ENCODE data around the gene CLCN4.
A peak's percentile ranks its signal among the peaks of the same experiment; 100 is the strongest.

The CLCN4 gene

DNA sequence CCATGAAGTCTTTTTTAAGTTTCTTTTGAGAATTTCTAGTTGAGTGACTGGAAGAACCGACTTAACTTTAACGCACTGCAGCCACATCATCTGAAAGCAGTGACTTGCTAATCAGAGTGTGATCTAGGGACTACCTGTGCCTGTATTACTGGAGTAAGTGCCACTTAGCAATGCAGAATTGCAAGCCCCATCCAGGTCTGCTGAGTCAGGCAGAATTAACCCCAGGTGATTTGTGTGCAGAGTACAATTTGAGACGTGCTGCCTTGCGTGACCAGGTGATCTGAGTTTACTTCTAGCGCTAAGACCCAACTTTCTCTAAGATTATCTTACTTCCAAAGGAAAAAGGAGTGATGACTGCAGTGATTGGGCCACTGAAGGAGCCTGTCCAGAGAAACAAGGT, 85.3 kb downstream of the CLCN4 start:
- Histone ChIP-seq H3K9ac (ENCODE audit: low read length) (no peak overlapping the region), H3K36me3 (ENCODE audit: control insufficient read depth, insufficient read depth, low read length) (no peaks in the 10 kb centered on the region), H3K27me3 (ENCODE audit: control insufficient read depth, insufficient read depth, low read length) (no peaks in the 10 kb centered on the region), H3K4me1 (ENCODE audit: control insufficient read depth, insufficient read depth, low read length) (peaks cover 2% of the 10 kb centered on the region), H3K27ac (ENCODE audit: low read depth, low read length) (peak overlapping the region; percentile 72), H3K4me3 (ENCODE audit: low read length) (no peak overlapping the region)

DNA sequence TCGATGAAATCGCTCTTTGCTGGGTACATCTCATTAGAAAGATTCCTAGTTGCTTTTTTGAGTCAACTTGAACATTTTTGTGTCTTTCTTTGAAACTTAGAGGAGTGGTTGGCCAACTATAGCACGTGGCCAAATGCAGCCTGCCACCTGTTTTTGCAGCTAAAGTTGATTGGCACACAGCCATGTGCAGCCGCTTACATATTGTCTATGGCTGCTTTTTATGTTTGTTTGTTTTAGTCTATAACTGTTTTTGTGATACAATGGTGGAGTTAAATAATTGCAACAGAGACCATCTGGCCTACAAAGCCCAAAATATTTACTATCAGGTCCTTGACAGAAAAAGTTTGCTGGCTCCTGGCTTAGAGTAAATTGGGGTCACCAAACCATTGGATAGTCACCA, 86.3 kb downstream of the CLCN4 start:
- Histone ChIP-seq H3K27me3 (ENCODE audit: control insufficient read depth, insufficient read depth, low read length) (no peaks in the 10 kb centered on the region), H3K9ac (ENCODE audit: low read length) (no peak overlapping the region), H3K27ac (ENCODE audit: low read depth, low read length) (no peak overlapping the region), H3K4me3 (ENCODE audit: low read length) (no peak overlapping the region), H3K36me3 (ENCODE audit: control insufficient read depth, insufficient read depth, low read length) (no peaks in the 10 kb centered on the region), H3K4me1 (ENCODE audit: control insufficient read depth, insufficient read depth, low read length) (peaks cover 2% of the 10 kb centered on the region)

DNA sequence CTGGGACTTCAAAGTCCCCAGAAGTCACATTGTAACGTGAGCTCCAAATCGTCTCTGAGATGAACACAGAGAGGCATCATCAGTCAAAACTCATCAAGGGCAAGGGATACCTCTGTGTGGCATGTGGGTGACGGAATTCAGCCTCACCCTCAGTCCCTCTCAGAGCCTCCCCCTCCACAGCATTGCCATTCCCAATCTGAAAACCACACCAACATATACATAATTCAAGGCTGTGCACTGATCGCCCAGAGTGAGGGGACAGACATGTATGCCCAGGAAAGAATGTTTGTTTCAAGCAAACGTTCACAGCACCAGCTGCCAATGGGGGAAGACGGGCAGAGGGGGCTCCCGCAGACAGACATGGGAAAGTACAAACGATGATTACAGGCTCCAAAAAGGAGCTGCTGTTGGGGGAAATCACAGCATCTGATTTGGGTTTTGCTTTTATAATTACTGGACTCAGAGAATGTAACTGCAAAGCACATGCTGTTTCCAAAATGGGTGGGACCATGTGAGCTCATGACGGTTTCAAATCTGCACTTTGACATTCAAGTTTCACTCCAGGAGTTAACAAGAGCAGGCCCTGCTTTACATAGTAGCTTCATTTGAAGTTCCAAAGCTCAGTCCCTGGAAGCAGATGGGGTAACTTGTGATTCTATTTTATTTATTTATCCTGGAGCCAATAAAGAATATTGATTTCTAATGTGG, 88.3 kb downstream of the CLCN4 start:
- Histone ChIP-seq H3K9ac (ENCODE audit: low read length) (no peak overlapping the region), H3K36me3 (ENCODE audit: control insufficient read depth, insufficient read depth, low read length) (no peaks in the 10 kb centered on the region), H3K27me3 (ENCODE audit: control insufficient read depth, insufficient read depth, low read length) (no peaks in the 10 kb centered on the region), H3K27ac (ENCODE audit: low read depth, low read length) (no peak overlapping the region), H3K4me3 (ENCODE audit: low read length) (no peak overlapping the region), H3K4me1 (ENCODE audit: control insufficient read depth, insufficient read depth, low read length) (peaks cover 2% of the 10 kb centered on the region)

DNA sequence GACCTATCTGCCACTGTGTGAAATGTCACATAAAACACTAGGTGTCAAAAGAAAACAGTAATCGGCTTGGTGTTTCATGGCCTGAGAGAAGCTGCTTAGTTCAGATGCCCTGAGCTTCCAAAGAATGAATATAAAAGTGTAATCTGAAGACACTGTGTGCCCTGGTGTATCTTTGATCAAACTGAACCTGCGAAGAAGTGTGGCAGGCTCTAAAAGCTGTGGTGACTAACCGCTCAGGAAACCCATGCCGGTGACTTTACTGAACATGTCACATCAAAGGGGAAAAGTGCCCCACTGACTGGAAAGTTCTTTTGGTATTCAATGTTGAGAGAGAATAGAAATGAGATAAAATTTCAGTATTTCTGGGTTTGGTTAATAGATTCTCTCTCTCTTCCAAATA, 89.1 kb downstream of the CLCN4 start:
- H3K27me3 ChIP-seq (ENCODE audit: control insufficient read depth, insufficient read depth, low read length), result no peaks in the 10 kb centered on the region
- H3K27ac ChIP-seq (ENCODE audit: low read depth, low read length), result no peak overlapping the region
- no peaks in the 10 kb centered on the region for H3K4me1 ChIP-seq (ENCODE audit: control insufficient read depth, insufficient read depth, low read length)
- no peak overlapping the region for H3K9ac ChIP-seq (ENCODE audit: low read length)
- no peaks in the 10 kb centered on the region for H3K36me3 ChIP-seq (ENCODE audit: control insufficient read depth, insufficient read depth, low read length)
- H3K4me3 ChIP-seq (ENCODE audit: low read length), result no peak overlapping the region

DNA sequence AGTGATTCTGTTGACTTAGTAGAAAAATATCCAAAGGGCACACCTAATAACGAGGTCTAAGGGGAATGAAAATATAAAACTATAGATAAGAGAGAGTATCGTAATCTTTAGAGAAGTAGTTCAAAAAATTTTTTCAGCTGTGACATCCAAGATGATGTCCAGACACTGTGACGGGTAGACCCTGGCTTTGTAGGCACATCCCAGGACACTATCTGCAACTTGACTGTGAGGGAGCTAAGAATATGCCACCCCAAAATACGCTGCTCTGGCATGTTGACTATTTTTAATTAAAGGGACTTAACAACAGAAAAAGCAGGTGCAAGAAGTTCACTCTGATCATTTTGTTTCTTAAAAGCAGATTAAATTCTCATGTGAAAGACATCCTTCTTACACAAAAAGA, 89.5 kb downstream of the CLCN4 start:
- Histone ChIP-seq H3K27me3 (ENCODE audit: control insufficient read depth, insufficient read depth, low read length) (no peaks in the 10 kb centered on the region), H3K4me3 (ENCODE audit: low read length) (no peak overlapping the region), H3K9ac (ENCODE audit: low read length) (no peak overlapping the region), H3K36me3 (ENCODE audit: control insufficient read depth, insufficient read depth, low read length) (no peaks in the 10 kb centered on the region), H3K4me1 (ENCODE audit: control insufficient read depth, insufficient read depth, low read length) (no peaks in the 10 kb centered on the region), H3K27ac (ENCODE audit: low read depth, low read length) (no peak overlapping the region)

DNA sequence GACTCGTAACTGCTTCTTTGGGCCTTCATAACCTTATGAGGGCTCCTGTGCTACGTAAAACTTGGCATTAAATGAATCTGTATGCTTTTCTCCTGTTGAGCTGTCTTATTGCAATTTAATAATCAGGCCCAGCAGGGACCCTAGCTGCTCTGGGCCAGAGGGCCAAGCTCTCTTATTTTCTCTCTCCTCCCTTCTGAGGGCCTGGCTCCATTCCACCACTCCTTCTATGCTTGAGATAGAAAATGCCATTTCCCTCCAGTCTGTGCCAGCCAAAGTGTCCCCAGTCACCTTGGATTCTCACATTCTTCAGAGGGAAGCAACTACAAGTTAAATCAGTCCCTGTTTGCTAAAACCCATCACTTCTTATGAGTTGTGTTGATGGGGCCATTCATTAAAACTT, 90.1 kb downstream of the CLCN4 start:
- Histone ChIP-seq H3K4me3 (ENCODE audit: low read length) (no peak overlapping the region), H3K27me3 (ENCODE audit: control insufficient read depth, insufficient read depth, low read length) (no peaks in the 10 kb centered on the region), H3K9ac (ENCODE audit: low read length) (no peak overlapping the region), H3K4me1 (ENCODE audit: control insufficient read depth, insufficient read depth, low read length) (no peaks in the 10 kb centered on the region), H3K27ac (ENCODE audit: low read depth, low read length) (no peak overlapping the region), H3K36me3 (ENCODE audit: control insufficient read depth, insufficient read depth, low read length) (no peaks in the 10 kb centered on the region)

DNA sequence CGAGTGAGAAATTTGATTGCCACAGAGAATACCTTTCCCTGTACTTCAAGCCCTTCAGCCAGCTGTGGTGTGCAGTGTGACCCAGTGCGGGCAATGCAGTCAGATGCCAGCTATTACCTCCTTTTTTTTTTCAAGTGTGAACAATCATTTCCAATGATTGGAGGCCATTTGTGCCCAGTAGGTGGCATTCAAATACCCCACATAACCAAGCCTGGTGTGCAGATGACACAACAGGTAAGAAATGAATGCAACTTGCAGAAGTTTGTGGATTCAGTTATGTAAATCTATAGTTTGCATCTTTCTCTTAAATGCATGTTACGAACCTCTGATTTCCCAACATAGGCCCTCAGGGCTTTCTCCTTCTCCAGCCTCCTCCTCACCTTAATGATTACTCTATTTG, 98.0 kb downstream of the CLCN4 start:
- Histone ChIP-seq H3K36me3 (ENCODE audit: control insufficient read depth, insufficient read depth, low read length) (no peaks in the 10 kb centered on the region), H3K9ac (ENCODE audit: low read length) (no peak overlapping the region), H3K4me3 (ENCODE audit: low read length) (no peak overlapping the region), H3K27ac (ENCODE audit: low read depth, low read length) (no peak overlapping the region), H3K27me3 (ENCODE audit: control insufficient read depth, insufficient read depth, low read length) (no peaks in the 10 kb centered on the region), H3K4me1 (ENCODE audit: control insufficient read depth, insufficient read depth, low read length) (no peaks in the 10 kb centered on the region)

DNA sequence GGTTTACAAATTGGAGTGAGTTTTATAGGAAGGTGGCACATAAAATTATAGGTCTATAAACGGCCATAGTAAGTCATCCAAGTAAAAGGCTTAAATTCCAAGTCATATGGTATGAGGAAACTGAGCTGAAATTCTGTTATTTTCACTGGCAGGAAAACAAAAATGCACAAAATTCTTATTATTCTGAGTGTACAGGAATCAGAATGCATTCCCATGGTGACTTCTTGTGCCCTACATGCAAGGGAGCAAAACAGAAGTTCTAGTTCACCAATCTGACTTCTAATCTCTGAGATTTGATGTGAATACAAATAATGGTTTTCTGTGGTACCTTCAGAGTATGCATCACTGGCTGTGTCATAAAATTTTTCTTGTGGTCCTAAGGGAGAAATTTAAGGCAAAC, 102.9 kb downstream of the CLCN4 start:
- no peaks in the 10 kb centered on the region for H3K27me3 ChIP-seq (ENCODE audit: control insufficient read depth, insufficient read depth, low read length)
- H3K4me3 ChIP-seq (ENCODE audit: low read length), result no peak overlapping the region
- H3K27ac ChIP-seq (ENCODE audit: low read depth, low read length), result no peak overlapping the region
- H3K4me1 ChIP-seq (ENCODE audit: control insufficient read depth, insufficient read depth, low read length), result no peaks in the 10 kb centered on the region
- no peaks in the 10 kb centered on the region for H3K36me3 ChIP-seq (ENCODE audit: control insufficient read depth, insufficient read depth, low read length)
- no peak overlapping the region for H3K9ac ChIP-seq (ENCODE audit: low read length)

DNA sequence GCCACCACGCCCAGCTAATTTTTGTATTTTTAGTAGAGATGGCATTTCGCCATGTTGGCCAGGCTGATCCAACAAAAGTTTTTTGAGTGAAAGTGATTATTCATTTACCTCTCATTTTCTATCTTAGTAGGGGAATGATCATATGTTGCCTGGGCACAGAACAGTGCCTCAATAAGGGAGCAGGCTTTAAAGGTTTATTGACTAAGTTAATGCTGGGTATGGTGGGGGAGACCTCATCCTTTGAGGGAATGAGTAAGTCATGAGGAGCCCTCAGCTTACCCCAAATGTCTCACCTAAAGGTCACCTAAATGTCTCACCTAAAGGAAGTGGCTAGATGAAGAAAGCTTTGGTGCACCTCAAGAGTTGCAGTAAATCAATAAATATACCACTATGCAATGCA, 109.0 kb downstream of the CLCN4 start:
- no peaks in the 10 kb centered on the region for H3K36me3 ChIP-seq (ENCODE audit: control insufficient read depth, insufficient read depth, low read length)
- H3K4me3 ChIP-seq (ENCODE audit: low read length), result no peak overlapping the region
- no peaks in the 10 kb centered on the region for H3K27me3 ChIP-seq (ENCODE audit: control insufficient read depth, insufficient read depth, low read length)
- no peak overlapping the region for H3K27ac ChIP-seq (ENCODE audit: low read depth, low read length)
- no peak overlapping the region for H3K9ac ChIP-seq (ENCODE audit: low read length)
- no peaks in the 10 kb centered on the region for H3K4me1 ChIP-seq (ENCODE audit: control insufficient read depth, insufficient read depth, low read length)

DNA sequence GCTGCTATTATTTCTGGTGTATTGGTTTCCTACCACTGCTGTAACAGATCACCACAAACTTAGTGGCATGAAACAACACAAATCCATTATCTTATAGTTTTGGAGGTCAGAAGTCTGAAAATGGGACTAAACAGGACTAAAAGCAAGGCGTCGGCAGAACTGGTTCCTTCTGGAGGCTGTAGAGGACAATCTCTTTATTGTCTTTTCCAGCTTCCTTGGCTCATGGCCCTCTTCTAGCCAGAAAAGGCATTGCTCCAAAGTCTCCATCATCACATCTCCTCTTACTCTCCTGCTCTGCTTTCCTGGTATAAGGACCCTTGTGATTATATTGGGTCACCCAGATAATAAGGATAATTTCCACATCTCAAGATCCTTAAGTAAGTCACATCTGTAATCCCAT, 121.9 kb downstream of the CLCN4 start:
- H3K4me3 ChIP-seq (ENCODE audit: low read length), result no peak overlapping the region
- H3K27me3 ChIP-seq (ENCODE audit: control insufficient read depth, insufficient read depth, low read length), result no peaks in the 10 kb centered on the region
- H3K36me3 ChIP-seq (ENCODE audit: control insufficient read depth, insufficient read depth, low read length), result no peaks in the 10 kb centered on the region
- H3K9ac ChIP-seq (ENCODE audit: low read length), result no peak overlapping the region
- no peaks in the 10 kb centered on the region for H3K4me1 ChIP-seq (ENCODE audit: control insufficient read depth, insufficient read depth, low read length)
- H3K27ac ChIP-seq (ENCODE audit: low read depth, low read length), result no peak overlapping the region

DNA sequence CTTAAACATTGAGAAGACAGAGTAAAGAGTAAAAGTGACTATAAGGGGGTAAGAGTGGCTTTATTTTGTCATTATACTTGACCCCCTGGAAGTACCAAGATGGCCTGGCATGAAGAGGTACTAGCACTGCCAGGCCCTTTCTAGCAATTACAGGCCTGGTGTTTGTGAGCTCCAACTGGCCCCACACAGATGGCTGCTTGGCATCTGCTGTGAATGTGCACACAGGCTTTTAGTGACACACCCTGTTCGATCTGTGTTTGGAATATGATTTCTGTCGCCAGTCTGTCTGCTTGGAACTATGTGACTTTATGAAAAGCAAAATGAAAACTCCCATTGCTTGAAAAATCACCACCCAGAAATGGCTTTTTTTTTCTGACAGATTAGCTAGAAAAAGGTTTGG, 123.3 kb downstream of the CLCN4 start:
- Histone ChIP-seq H3K27me3 (ENCODE audit: control insufficient read depth, insufficient read depth, low read length) (no peaks in the 10 kb centered on the region), H3K9ac (ENCODE audit: low read length) (no peak overlapping the region), H3K36me3 (ENCODE audit: control insufficient read depth, insufficient read depth, low read length) (no peaks in the 10 kb centered on the region), H3K27ac (ENCODE audit: low read depth, low read length) (no peak overlapping the region), H3K4me3 (ENCODE audit: low read length) (no peak overlapping the region), H3K4me1 (ENCODE audit: control insufficient read depth, insufficient read depth, low read length) (no peaks in the 10 kb centered on the region)

DNA sequence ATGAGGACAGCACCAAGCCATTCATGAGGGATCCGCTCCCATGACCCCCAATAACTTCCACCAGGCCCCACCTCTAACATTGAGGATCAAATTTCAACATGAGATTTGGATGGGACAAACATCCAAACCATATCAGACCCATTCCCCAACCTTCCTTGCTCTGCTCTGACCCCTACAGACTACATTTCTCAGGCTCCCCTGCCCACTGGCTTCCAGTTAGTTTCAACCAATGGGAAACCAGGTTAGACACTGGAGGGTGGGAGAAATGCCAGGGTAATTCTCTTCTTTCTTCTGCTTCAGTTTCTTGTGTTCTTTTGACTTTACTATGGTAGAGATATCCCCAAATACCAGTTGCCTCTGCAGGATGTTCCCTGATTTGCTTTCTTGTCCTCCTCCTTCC, 125.7 kb downstream of the CLCN4 start:
- Histone ChIP-seq H3K4me1 (ENCODE audit: control insufficient read depth, insufficient read depth, low read length) (no peaks in the 10 kb centered on the region), H3K27me3 (ENCODE audit: control insufficient read depth, insufficient read depth, low read length) (no peaks in the 10 kb centered on the region), H3K4me3 (ENCODE audit: low read length) (no peak overlapping the region), H3K36me3 (ENCODE audit: control insufficient read depth, insufficient read depth, low read length) (no peaks in the 10 kb centered on the region), H3K27ac (ENCODE audit: low read depth, low read length) (no peak overlapping the region), H3K9ac (ENCODE audit: low read length) (no peak overlapping the region)

DNA sequence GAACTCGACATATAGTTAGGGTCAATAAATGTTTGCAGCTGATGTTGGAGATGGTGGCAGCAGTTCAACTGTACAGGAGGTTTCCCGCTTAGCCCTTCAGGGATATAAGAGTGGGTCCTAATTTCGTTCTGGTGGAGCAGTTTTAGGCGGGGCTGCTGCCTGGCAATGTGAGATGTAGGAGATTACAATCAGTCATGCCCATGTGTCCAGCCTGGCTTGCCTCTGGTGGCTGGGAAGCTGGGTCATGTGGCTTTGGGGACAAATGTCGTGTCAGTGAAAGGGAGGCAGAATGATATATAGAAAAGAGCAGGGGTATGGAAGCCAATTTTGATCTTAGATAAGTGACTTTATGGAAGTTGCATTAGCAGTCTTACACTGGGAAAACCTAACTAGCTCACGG, 129.4 kb downstream of the CLCN4 start:
- H3K4me1 ChIP-seq (ENCODE audit: control insufficient read depth, insufficient read depth, low read length), result no peaks in the 10 kb centered on the region
- no peaks in the 10 kb centered on the region for H3K36me3 ChIP-seq (ENCODE audit: control insufficient read depth, insufficient read depth, low read length)
- no peaks in the 10 kb centered on the region for H3K27me3 ChIP-seq (ENCODE audit: control insufficient read depth, insufficient read depth, low read length)
- H3K9ac ChIP-seq (ENCODE audit: low read length), result no peak overlapping the region
- H3K4me3 ChIP-seq (ENCODE audit: low read length), result no peak overlapping the region
- H3K27ac ChIP-seq (ENCODE audit: low read depth, low read length), result no peak overlapping the region
